Bone marrow (tissue), 2 donors: ENCODE measurements around the gene ASGR1.
"Not testable (repeated sequence)": the region's sequence is repeated elsewhere in the genome, so short reads cannot be mapped to it uniquely, and the experiment has no call there.

ENCODE experiments used
- DNase-seq, 2 donors: peaks; one replicate each; lab custom pipeline; 2025; lab: John Stamatoyannopoulos, UW

ASGR1 gene

GRCh38 chr17:7190276-7190917, 11.2 kb upstream of the ASGR1 start:
- no peak for DNase-seq

- DNase-seq: no peak
Observed at GRCh38 chr17:7186241-7186640, 7.1 kb upstream of the ASGR1 start.

GRCh38 chr17:7184647-7185046, 5.5 kb upstream of the ASGR1 start:
- DNase-seq: no peak

GRCh38 chr17:7184091-7184488, 4.9 kb upstream of the ASGR1 start:
- no peak for DNase-seq

- no peak for DNase-seq
Observed at GRCh38 chr17:7183433-7184090, 4.4 kb upstream of the ASGR1 start.

GRCh38 chr17:7182101-7182500, 2.9 kb upstream of the ASGR1 start:
- DNase-seq: not testable (repeated sequence)

GRCh38 chr17:7178973-7179316, 225 bp downstream of the ASGR1 start:
- DNase-seq: no peak

GRCh38 chr17:7177954-7178477, 1.2 kb downstream of the ASGR1 start:
- DNase-seq: no peak

GRCh38 chr17:7177191-7177953, 1.8 kb downstream of the ASGR1 start:
- peak; percentile 17 to 34 for DNase-seq

GRCh38 chr17:7176841-7177190, 2.4 kb downstream of the ASGR1 start:
- DNase-seq: no peak

- no peak for DNase-seq
Observed at GRCh38 chr17:7176107-7176840, 2.9 kb downstream of the ASGR1 start.

- no peak for DNase-seq
Observed at GRCh38 chr17:7175330-7175733, 3.8 kb downstream of the ASGR1 start.

- DNase-seq: no peak
Observed at GRCh38 chr17:7174603-7175326, 4.4 kb downstream of the ASGR1 start.

- DNase-seq: peak; percentile 49 to 72
Observed at GRCh38 chr17:7173687-7174602, 5.2 kb downstream of the ASGR1 start.

GRCh38 chr17:7172522-7173191, 6.5 kb downstream of the ASGR1 start:
- DNase-seq: not testable (repeated sequence)

- DNase-seq: not testable (repeated sequence)
Observed at GRCh38 chr17:7169565-7169908, 9.6 kb downstream of the ASGR1 start.

- not testable (repeated sequence) for DNase-seq
Observed at GRCh38 chr17:7168841-7169564, 10.2 kb downstream of the ASGR1 start.

GRCh38 chr17:7167832-7168231, 11.3 kb downstream of the ASGR1 start:
- DNase-seq: no peak

- DNase-seq: no peak
Observed at GRCh38 chr17:7166873-7167272, 12.3 kb downstream of the ASGR1 start.
